B cell (primary cell): ENCODE data around the gene BLCAP. TPM values are rescaled to one million over a fixed set of nuclear protein-coding genes. Genes with fewer than 3 reads are reported as not detected.

Experiments
- ATAC-seq: fragments of 200-7000 bp; cut with Tn5 transposase; one replicate; pipeline ENCODE4 v1.10.0; 2021; ENCODE audit warnings: low read depth, mild to moderate bottlenecking, moderate number of reproducible peaks, moderate library complexity
- CTCF ChIA-PET: fragments of 350-600 bp; sonication (Branson Sonifier 250); formaldehyde crosslinking; loops from one replicate; lab custom pipeline; 2021; ENCODE audit warnings: antibody characterized with exemption, inconsistent platforms; lab: Charles Lee
- POLR2A ChIA-PET: fragments of 350-600 bp; sonication (Branson Sonifier 250); formaldehyde crosslinking; loops from one replicate; lab custom pipeline; 2021; ENCODE audit warnings: antibody characterized with exemption; lab: Charles Lee
- DNase-seq: peaks from one replicate; pipeline ENCODE4 v3.0.0; 2013
- H2AFZ ChIP-seq: 2 replicates; pipeline ENCODE4 v1.6.1; 2012; ENCODE audit warnings: mild to moderate bottlenecking, low read depth, low read length; ENCODE audit not compliant: insufficient read depth, poor library complexity, severe bottlenecking
- H3K27ac ChIP-seq, 2 donors: 1 replicate in 1 of 2; 2 replicates in 1 of 2; pipeline ENCODE4 v1.5.1; 2012 to 2013; ENCODE audit warnings: low read length in 2 of 2, mild to moderate bottlenecking in 2 of 2, moderate library complexity in 1 of 2
- H3K27me3 ChIP-seq, 4 experiments: fragments of 200-600 bp in 1 of 4; sonication (generic) in 1 of 4; replicated peaks in 1 of 4; 1 replicate in 2 of 4; 2 replicates in 2 of 4; pipeline versions ENCODE4 v1.6.1 to v1.7.0; 2013 to 2016; ENCODE audit warnings: low read length in 3 of 4, mild to moderate bottlenecking in 2 of 4, mixed read lengths in 1 of 4, moderate library complexity in 1 of 4; ENCODE audit not compliant: insufficient read depth in 4 of 4, control insufficient read depth in 3 of 4; ENCODE audit errors: control extremely low read depth in 1 of 4
- H3K36me3 ChIP-seq, 2 experiments: replicated peaks in 1 of 2; 1 replicate in 1 of 2; 2 replicates in 1 of 2; pipeline versions ENCODE4 v1.6.1 to v1.7.1; 2013; ENCODE audit warnings: low read length in 1 of 2; ENCODE audit not compliant: insufficient read depth in 2 of 2, control insufficient read depth in 1 of 2; ENCODE audit errors: control extremely low read depth in 1 of 2, extremely low read depth in 1 of 2
- H3K4me1 ChIP-seq, 2 donors: fragments of 200-600 bp in 1 of 2; sonication (generic) in 1 of 2; 1 replicate in 1 of 2; 2 replicates in 1 of 2; pipeline versions ENCODE4 v1.5.1 to v1.6.1; 2013 to 2017; ENCODE audit warnings: low read length in 2 of 2; ENCODE audit not compliant: control insufficient read depth in 2 of 2, insufficient read depth in 2 of 2
- H3K4me2 ChIP-seq: replicated peaks from 2 replicates; pipeline ENCODE3; 2012; ENCODE audit warnings: mild to moderate bottlenecking, low read depth, low read length; ENCODE audit not compliant: poor library complexity, severe bottlenecking
- H3K4me3 ChIP-seq, 5 experiments: fragments of 200-600 bp in 1 of 5; sonication (generic) in 1 of 5; 1 replicate in 3 of 5; 2 replicates in 2 of 5; pipeline versions ENCODE4 v1.5.1 to v1.7.0; 2011 to 2016; ENCODE audit warnings: low read length in 4 of 5, mild to moderate bottlenecking in 4 of 5, low read depth in 2 of 5, control low read depth in 1 of 5, moderate library complexity in 1 of 5; ENCODE audit not compliant: insufficient read depth in 1 of 5; ENCODE audit errors: control extremely low read depth in 1 of 5, extremely low read depth in 1 of 5
- H3K79me2 ChIP-seq: fragments of 200-600 bp; sonication (generic); one replicate; pipeline ENCODE4 v1.6.0; 2016; ENCODE audit warnings: low read length; ENCODE audit not compliant: control insufficient read depth, insufficient read depth
- H3K9ac ChIP-seq: fragments of 200-600 bp; sonication (generic); 2 replicates; pipeline ENCODE4 v1.6.1; 2017; ENCODE audit warnings: mild to moderate bottlenecking, low read length, moderate library complexity
- H3K9me3 ChIP-seq, 3 donors: one replicate each; pipeline versions ENCODE4 v1.6.1 to v1.7.1; 2013; ENCODE audit warnings: low read length in 2 of 3; ENCODE audit not compliant: control insufficient read depth in 2 of 3, insufficient read depth in 1 of 3; ENCODE audit errors: control extremely low read depth in 1 of 3
- H4K20me1 ChIP-seq: 2 replicates; pipeline ENCODE4 v1.6.0; 2012; ENCODE audit warnings: mild to moderate bottlenecking, low read length; ENCODE audit not compliant: insufficient read depth, control insufficient read depth, poor library complexity, severe bottlenecking
- H3K27ac Mint-ChIP-seq: one replicate; pipeline ENCODE4 v1.8.0; 2021; ENCODE audit warnings: mixed read lengths
- H3K27me3 Mint-ChIP-seq: one replicate; pipeline ENCODE4 v1.8.0; 2021; ENCODE audit warnings: mixed read lengths
- H3K4me1 Mint-ChIP-seq: one replicate; pipeline ENCODE4 v1.8.0; 2021; ENCODE audit warnings: mixed read lengths
- H3K4me3 Mint-ChIP-seq: one replicate; pipeline ENCODE4 v1.8.0; 2021; ENCODE audit warnings: mixed read lengths
- H3K9me3 Mint-ChIP-seq: one replicate; pipeline ENCODE4 v1.8.0; 2022; ENCODE audit warnings: mixed read lengths; ENCODE audit not compliant: insufficient read depth
- CTCF ChIP-seq: fragments of 200-600 bp; IDR thresholded peaks from one replicate; pipeline ENCODE4 v1.8.0; 2022; ENCODE audit warnings: antibody characterized with exemption, mild to moderate bottlenecking
- EZH2 ChIP-seq: IDR thresholded peaks from 2 replicates; pipeline ENCODE4 v1.6.1; 2012; ENCODE audit warnings: borderline replicate concordance, low read depth, mild to moderate bottlenecking, moderate library complexity, low read length; ENCODE audit not compliant: insufficient read depth, poor library complexity, severe bottlenecking
- WGBS: methylation state at CpG from one replicate; pipeline ENCODE4 v1.1.5; 2013; ENCODE audit warnings: missing lambda C conversion rate; ENCODE audit not compliant: insufficient coverage; 5-methylcytosine and 5-hydroxymethylcytosine counted together
- intact Hi-C: fragments of 100-400 bp; cut with micrococcal nuclease; formaldehyde crosslinking; loops from one replicate; pipeline ENCODE4 v1.10.0; 2022
- polyA plus RNA-seq: library from polyadenylated mRNA; depleted of rRNA; stranded (reverse); fragments of >200 nt; gene quantifications from 2 replicates; pipeline ENCODE4 v1.2.3, GENCODE V29; 2012
- total RNA-seq, 2 donors: library from RNA; stranded (reverse); fragments of 120-200 nt in 1 of 2; gene quantifications; 1 replicate in 1 of 2; 2 replicates in 1 of 2; pipeline versions ENCODE4 v1.2.3 to v1.2.4, GENCODE V29; 2013 to 2022

The BLCAP gene
- total and polyA plus RNA-seq, 2 donors (not counting 1 experiment from before 2014, with no cell fraction given): 56.2 to 188 TPM

- H3K27ac ChIP-seq: no peak overlapping the region
- H3K4me1 Mint-ChIP-seq: peaks cover 15% of the 10 kb centered on the region
- H2AFZ ChIP-seq: no peak overlapping the region
- ATAC-seq: no peak
- no peak overlapping the region for H3K4me3 ChIP-seq
- H3K9ac ChIP-seq: no peak overlapping the region
- H4K20me1 ChIP-seq: peaks cover 73% of the 10 kb centered on the region
- WGBS: 98% methylated on average over 4 of the region's 5 CpGs
- DNase-seq: no peak
- peaks cover 14 to 17% of the 10 kb centered on the region in 2 donors for H3K4me1 ChIP-seq
- ChIA-PET CTCF (interaction anchor here (1.2 to 1.5 kb wide), 2 partner anchors 23 to 119 kb away, joined by 3 to 4 read pairs; no protein-coding TSS in a partner anchor), POLR2A (interaction anchor here (0.6 kb wide), 1 partner anchor 11 kb away, joined by 5 read pairs; no protein-coding TSS in a partner anchor)
- H3K27me3 ChIP-seq: no peaks in the 10 kb centered on the region
- intact Hi-C loops: no loop called here
- no peaks in the 10 kb centered on the region for H3K9me3 Mint-ChIP-seq
- no peaks in the 10 kb centered on the region for H3K9me3 ChIP-seq
- H3K4me3 Mint-ChIP-seq: no peak overlapping the region
- TF ChIP-seq EZH2 (no peak), CTCF (no peak)
- H3K36me3 ChIP-seq: peaks cover 0 to 64% of the 10 kb centered on the region in 2 experiments
- H3K79me2 ChIP-seq: peaks cover 39% of the 10 kb centered on the region
- H3K4me2 ChIP-seq: no peak overlapping the region
- H3K27me3 Mint-ChIP-seq: no peaks in the 10 kb centered on the region
- H3K27ac Mint-ChIP-seq: no peak overlapping the region
Measured at GRCh38 chr20:37510226-37510625, 17.4 kb downstream of the BLCAP start.

GRCh38 chr20:37506152-37506725, 21.4 kb downstream of the BLCAP start:
- Histone ChIP-seq H4K20me1 (peaks cover 38% of the 10 kb centered on the region), H3K9me3 (no peaks in the 10 kb centered on the region), H3K9ac (no peak overlapping the region), H3K79me2 (peaks cover 9% of the 10 kb centered on the region), H3K27me3 (no peaks in the 10 kb centered on the region), H3K27ac (no peak overlapping the region), H3K36me3 (peaks cover 0 to 29% of the 10 kb centered on the region in 2 experiments), H2AFZ (no peak overlapping the region), H3K4me2 (no peak overlapping the region), H3K4me1 (peaks cover 14 to 17% of the 10 kb centered on the region in 2 donors), H3K4me3 (no peak overlapping the region)
- ATAC-seq (no peak), DNase-seq (no peak)
- Mint-ChIP-seq H3K27ac (no peak overlapping the region), H3K4me1 (peaks cover 1% of the 10 kb centered on the region), H3K27me3 (no peaks in the 10 kb centered on the region), H3K9me3 (no peaks in the 10 kb centered on the region), H3K4me3 (no peak overlapping the region)
- WGBS: 95% methylated on average over 4 of the region's 4 CpGs
- TF ChIP-seq CTCF (no peak), EZH2 (no peak)
- CTCF ChIA-PET: no interaction called here
- POLR2A ChIA-PET: no interaction called here
- intact Hi-C loops: no loop called here
